Ishikawa (cell line): Measurements from ENCODE around the gene HAUS6.

ENCODE experiments used
- CEBPB ChIP-seq: IDR thresholded peaks from 2 replicates; pipeline ENCODE4 v1.6.1; 2012
- CREB1 ChIP-seq: IDR thresholded peaks from 2 replicates; pipeline ENCODE4 v1.6.1; 2012; ENCODE audit warnings: low read depth
- EGR1 ChIP-seq: IDR thresholded peaks from 2 replicates; pipeline ENCODE4 v1.6.1; 2012
- EP300 ChIP-seq: IDR thresholded peaks from 2 replicates; pipeline ENCODE4 v1.6.1; 2012; ENCODE audit warnings: borderline replicate concordance
- FOXM1 ChIP-seq: IDR thresholded peaks from 2 replicates; pipeline ENCODE4 v1.6.1; 2012; ENCODE audit warnings: low read depth, borderline replicate concordance
- NFIC ChIP-seq: IDR thresholded peaks from 2 replicates; pipeline ENCODE4 v1.6.1; 2012
- RAD21 ChIP-seq: IDR thresholded peaks from 2 replicates; pipeline ENCODE4 v1.6.1; 2012; ENCODE audit warnings: low read depth
- TAF1 ChIP-seq: IDR thresholded peaks from 2 replicates; pipeline ENCODE4 v1.6.1; 2012; ENCODE audit warnings: low read depth, mild to moderate bottlenecking
- TCF12 ChIP-seq: IDR thresholded peaks from 2 replicates; pipeline ENCODE4 v1.6.1; 2012; ENCODE audit warnings: low read depth
- TEAD4 ChIP-seq: IDR thresholded peaks from 2 replicates; pipeline ENCODE4 v1.6.1; 2012
- YY1 ChIP-seq: IDR thresholded peaks from 2 replicates; pipeline ENCODE4 v1.6.1; 2012; ENCODE audit warnings: low read depth
- ZBTB7A ChIP-seq: IDR thresholded peaks from 2 replicates; pipeline ENCODE4 v1.6.1; 2012; ENCODE audit warnings: low read depth
- TF ChIP-seq, protein P1 (sequence below): IDR thresholded peaks from 2 replicates; pipeline ENCODE4 v1.6.1; 2012; ENCODE audit warnings: low read depth, mild to moderate bottlenecking
- TF ChIP-seq, protein P2 (sequence below): IDR thresholded peaks from 2 replicates; pipeline ENCODE4 v1.6.1; 2012
- TF ChIP-seq, protein P3 (sequence below): IDR thresholded peaks from 2 replicates; pipeline ENCODE4 v1.6.1; 2012

Gene HAUS6

DNA sequence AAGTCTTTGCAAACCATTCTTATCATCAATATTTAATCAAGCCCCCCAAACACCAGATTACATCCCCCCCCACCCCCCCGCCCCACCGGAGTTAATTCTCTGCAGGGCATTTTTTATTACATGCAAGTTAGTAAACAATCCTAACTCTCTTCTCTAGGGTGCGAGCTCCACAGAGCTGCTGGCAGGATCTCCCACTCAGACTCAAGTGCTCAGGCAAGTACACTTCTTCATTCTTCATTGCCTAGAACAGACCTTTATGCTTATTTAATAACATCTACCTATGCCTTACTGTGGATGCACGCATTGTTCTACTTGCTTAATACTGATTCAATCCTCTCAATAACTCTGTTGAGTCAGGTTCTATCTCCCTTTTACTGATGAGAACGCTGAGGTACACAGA lies 79.6 kb downstream of the HAUS6 start:
- TF ChIP-seq, protein P1, sequence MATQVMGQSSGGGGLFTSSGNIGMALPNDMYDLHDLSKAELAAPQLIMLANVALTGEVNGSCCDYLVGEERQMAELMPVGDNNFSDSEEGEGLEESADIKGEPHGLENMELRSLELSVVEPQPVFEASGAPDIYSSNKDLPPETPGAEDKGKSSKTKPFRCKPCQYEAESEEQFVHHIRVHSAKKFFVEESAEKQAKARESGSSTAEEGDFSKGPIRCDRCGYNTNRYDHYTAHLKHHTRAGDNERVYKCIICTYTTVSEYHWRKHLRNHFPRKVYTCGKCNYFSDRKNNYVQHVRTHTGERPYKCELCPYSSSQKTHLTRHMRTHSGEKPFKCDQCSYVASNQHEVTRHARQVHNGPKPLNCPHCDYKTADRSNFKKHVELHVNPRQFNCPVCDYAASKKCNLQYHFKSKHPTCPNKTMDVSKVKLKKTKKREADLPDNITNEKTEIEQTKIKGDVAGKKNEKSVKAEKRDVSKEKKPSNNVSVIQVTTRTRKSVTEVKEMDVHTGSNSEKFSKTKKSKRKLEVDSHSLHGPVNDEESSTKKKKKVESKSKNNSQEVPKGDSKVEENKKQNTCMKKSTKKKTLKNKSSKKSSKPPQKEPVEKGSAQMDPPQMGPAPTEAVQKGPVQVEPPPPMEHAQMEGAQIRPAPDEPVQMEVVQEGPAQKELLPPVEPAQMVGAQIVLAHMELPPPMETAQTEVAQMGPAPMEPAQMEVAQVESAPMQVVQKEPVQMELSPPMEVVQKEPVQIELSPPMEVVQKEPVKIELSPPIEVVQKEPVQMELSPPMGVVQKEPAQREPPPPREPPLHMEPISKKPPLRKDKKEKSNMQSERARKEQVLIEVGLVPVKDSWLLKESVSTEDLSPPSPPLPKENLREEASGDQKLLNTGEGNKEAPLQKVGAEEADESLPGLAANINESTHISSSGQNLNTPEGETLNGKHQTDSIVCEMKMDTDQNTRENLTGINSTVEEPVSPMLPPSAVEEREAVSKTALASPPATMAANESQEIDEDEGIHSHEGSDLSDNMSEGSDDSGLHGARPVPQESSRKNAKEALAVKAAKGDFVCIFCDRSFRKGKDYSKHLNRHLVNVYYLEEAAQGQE = no peak
- TF ChIP-seq CREB1 = no peak
- no peak for TF ChIP-seq TEAD4
- no peak for TF ChIP-seq EP300
- no peak for TF ChIP-seq NFIC
- TF ChIP-seq CEBPB = no peak
- no peak for TF ChIP-seq TCF12
- TF ChIP-seq TAF1 = no peak
- no peak for TF ChIP-seq ZBTB7A
- no peak for TF ChIP-seq FOXM1
- no peak for TF ChIP-seq EGR1
- TF ChIP-seq RAD21 = no peak
- no peak for TF ChIP-seq YY1
- TF ChIP-seq, protein P2, sequence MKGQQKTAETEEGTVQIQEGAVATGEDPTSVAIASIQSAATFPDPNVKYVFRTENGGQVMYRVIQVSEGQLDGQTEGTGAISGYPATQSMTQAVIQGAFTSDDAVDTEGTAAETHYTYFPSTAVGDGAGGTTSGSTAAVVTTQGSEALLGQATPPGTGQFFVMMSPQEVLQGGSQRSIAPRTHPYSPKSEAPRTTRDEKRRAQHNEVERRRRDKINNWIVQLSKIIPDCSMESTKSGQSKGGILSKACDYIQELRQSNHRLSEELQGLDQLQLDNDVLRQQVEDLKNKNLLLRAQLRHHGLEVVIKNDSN = no peak
- TF ChIP-seq, protein P3, sequence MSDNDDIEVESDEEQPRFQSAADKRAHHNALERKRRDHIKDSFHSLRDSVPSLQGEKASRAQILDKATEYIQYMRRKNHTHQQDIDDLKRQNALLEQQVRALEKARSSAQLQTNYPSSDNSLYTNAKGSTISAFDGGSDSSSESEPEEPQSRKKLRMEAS = no peak

GRCh38 chr9:19022206-19022605 lies 80.5 kb downstream of the HAUS6 start:
- TF ChIP-seq YY1 (no peak), EP300 (no peak), TEAD4 (no peak), RAD21 (no peak), CREB1 (no peak), TAF1 (no peak), CEBPB (no peak), FOXM1 (no peak), TCF12 (no peak), NFIC (no peak), ZBTB7A (no peak), EGR1 (no peak)
- TF ChIP-seq, protein P1 = no peak
- TF ChIP-seq, protein P2 = no peak
- TF ChIP-seq, protein P3 = no peak

DNA sequence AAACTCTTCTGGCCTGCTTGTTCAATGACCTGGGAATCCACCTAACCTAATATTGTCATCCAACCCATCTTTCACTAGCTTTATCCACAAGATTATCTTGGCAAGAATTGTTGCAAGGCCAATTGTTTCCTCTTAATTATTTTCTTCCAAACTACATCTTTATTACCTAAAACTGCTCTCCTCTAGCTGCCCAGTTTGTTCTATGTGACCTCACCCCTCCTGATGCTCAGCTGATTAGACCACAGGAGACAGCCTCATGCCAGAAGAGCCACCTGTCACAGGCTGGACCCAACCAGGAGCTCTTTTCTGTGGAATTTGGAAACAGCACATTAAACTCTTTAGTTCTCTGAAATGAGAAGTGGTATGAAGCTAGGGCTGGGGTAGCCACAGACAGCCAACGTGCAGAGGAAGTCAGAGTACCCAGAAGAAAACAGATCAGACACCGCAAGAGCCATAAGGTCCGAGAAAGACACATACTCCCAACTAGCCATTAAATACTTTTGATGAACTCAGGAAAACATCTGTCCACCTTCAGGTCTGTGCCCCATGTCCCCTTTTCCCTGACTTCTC lies 81.7 kb downstream of the HAUS6 start:
- TF ChIP-seq CREB1 (no peak), YY1 (no peak), TEAD4 (no peak)
- TF ChIP-seq, protein P2 = no peak

- TF ChIP-seq NFIC (no peak), CREB1 (no peak), TEAD4 (no peak), ZBTB7A (no peak), FOXM1 (no peak), EGR1 (no peak), TCF12 (no peak), EP300 (no peak), CEBPB (no peak)
- TF ChIP-seq, protein P2 = no peak
- TF ChIP-seq, protein P1 = no peak
Observed at GRCh38 chr9:19018201-19018600, 84.5 kb downstream of the HAUS6 start.
